Measurements from ENCODE around the gene IHH.
A peak's percentile ranks its signal among the peaks of the same experiment; 100 is the strongest.

The IHH gene

GRCh38 chr2:219073413-219074129 lies 12.8 kb upstream of the IHH start:
- DNase-seq = no peak

- no peak for DNase-seq
Measured at GRCh38 chr2:219072741-219073250, 12.1 kb upstream of the IHH start.

- DNase-seq = no peak
Measured at GRCh38 chr2:219071131-219071816, 10.6 kb upstream of the IHH start.

GRCh38 chr2:219065484-219065883 lies 4.8 kb upstream of the IHH start:
- DNase-seq = no peak

- DNase-seq = no peak
Measured at GRCh38 chr2:219062081-219062480, 1.4 kb upstream of the IHH start.

- DNase-seq = no peak
Measured at GRCh38 chr2:219059725-219060682, 717 bp downstream of the IHH start.

GRCh38 chr2:219059375-219059724 lies 1.4 kb downstream of the IHH start:
- no peak for DNase-seq

GRCh38 chr2:219058541-219059374 lies 2.0 kb downstream of the IHH start:
- DNase-seq = no peak

GRCh38 chr2:219057709-219058540 lies 2.8 kb downstream of the IHH start:
- peak; percentile 59 for DNase-seq

- no peak for DNase-seq
Measured at GRCh38 chr2:219056896-219057708, 3.6 kb downstream of the IHH start.

GRCh38 chr2:219056176-219056895 lies 4.4 kb downstream of the IHH start:
- no peak for DNase-seq

GRCh38 chr2:219054956-219055903 lies 5.5 kb downstream of the IHH start:
- DNase-seq = no peak

GRCh38 chr2:219049282-219049681 lies 11.4 kb downstream of the IHH start:
- DNase-seq = no peak

- DNase-seq = no peak
Measured at GRCh38 chr2:219045937-219046550, 14.7 kb downstream of the IHH start.

GRCh38 chr2:219042750-219043149 lies 18.0 kb downstream of the IHH start:
- no peak for DNase-seq

GRCh38 chr2:219042157-219042556 lies 18.6 kb downstream of the IHH start:
- DNase-seq = no peak

GRCh38 chr2:219041252-219041651 lies 19.5 kb downstream of the IHH start, which contains the start of gene CFAP65:
Gene CFAP65, minus strand, starts transcription at chr2:219041516. Its CDS starts 2,468 bp downstream, at chr2:219039048.
- DNase-seq = no peak

- DNase-seq = no peak
Measured at GRCh38 chr2:219038600-219038999, 22.1 kb downstream of the IHH start.

Measured in effector CD8-positive, alpha-beta T cell (primary cell).